ENCODE results near the gene PLXND1. TPM values are rescaled to one million over a fixed set of nuclear protein-coding genes. Genes with fewer than 3 reads are reported as not detected.

Gene PLXND1
- total and polyA plus RNA-seq, 2 donors (not counting 1 experiment from before 2014, with no cell fraction given) = 89.6 to 109 TPM

DNA sequence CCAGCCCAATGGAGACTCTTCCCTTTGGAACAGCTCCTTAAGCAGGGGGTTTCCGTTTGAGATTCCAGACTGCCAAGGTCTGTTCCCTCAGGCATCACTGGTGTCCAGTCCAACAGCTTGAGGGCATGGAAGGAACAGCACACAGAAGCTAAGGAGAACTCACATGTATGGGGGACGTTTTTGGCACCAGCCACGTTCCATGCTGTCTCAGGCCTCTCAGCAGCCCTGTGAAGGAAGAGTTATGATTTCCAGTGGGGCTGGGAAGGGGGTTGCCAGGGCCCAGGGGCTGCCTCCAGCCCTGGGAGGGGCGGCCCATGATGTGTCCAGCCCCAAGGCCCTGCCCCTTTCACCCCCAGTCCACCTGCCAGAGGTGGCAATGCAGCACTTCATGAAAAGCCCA is 85.5 kb downstream of the PLXND1 start:
- TF ChIP-seq, protein P1, sequence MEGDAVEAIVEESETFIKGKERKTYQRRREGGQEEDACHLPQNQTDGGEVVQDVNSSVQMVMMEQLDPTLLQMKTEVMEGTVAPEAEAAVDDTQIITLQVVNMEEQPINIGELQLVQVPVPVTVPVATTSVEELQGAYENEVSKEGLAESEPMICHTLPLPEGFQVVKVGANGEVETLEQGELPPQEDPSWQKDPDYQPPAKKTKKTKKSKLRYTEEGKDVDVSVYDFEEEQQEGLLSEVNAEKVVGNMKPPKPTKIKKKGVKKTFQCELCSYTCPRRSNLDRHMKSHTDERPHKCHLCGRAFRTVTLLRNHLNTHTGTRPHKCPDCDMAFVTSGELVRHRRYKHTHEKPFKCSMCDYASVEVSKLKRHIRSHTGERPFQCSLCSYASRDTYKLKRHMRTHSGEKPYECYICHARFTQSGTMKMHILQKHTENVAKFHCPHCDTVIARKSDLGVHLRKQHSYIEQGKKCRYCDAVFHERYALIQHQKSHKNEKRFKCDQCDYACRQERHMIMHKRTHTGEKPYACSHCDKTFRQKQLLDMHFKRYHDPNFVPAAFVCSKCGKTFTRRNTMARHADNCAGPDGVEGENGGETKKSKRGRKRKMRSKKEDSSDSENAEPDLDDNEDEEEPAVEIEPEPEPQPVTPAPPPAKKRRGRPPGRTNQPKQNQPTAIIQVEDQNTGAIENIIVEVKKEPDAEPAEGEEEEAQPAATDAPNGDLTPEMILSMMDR (conservative IDR thresholded peaks at IDR 0.05 in 1 of 2, IDR thresholded peaks at IDR 0.05 in 1 of 2; ENCODE audit: low read depth in 1 of 2, low read length in 2 of 2) = no peak
- no peak for TF ChIP-seq EZH2 (IDR thresholded peaks at IDR 0.05; ENCODE audit: low read length, missing control alignments)
- H3K27ac ChIP-seq (ENCODE audit: insufficient read depth, low read length) = no peak overlapping the region
- no peak overlapping the region for H3K4me2 ChIP-seq (ENCODE audit: extremely low read depth, insufficient read depth, low read length)
- H2AFZ ChIP-seq (ENCODE audit: low read length) = no peak overlapping the region
- no peaks in the 10 kb centered on the region for H3K27me3 ChIP-seq (ENCODE audit: control insufficient read depth, insufficient read depth, low read length)
- no peak for DNase-seq (ENCODE audit: low read depth in 2 of 2)
- H3K9me3 ChIP-seq (ENCODE audit: control insufficient read depth, insufficient read depth, low read depth, low read length) = no peaks in the 10 kb centered on the region
- H3K79me2 ChIP-seq (ENCODE audit: control insufficient read depth, insufficient read depth, low read length) = no peaks in the 10 kb centered on the region
- H4K20me1 ChIP-seq (ENCODE audit: control insufficient read depth, extremely low read depth, insufficient read depth, low read length) = no peaks in the 10 kb centered on the region
- H3K4me1 ChIP-seq (ENCODE audit: control insufficient read depth, extremely low read depth, insufficient read depth, low read length) = no peaks in the 10 kb centered on the region
- H3K9ac ChIP-seq (ENCODE audit: insufficient read depth, low read length) = no peak overlapping the region
- H3K4me3 ChIP-seq (replicated peaks in 1 of 4; ENCODE audit: control extremely low read depth in 1 of 4, insufficient read depth in 1 of 4, low read depth in 3 of 4, low read length in 4 of 4) = no peak overlapping the region
- H3K36me3 ChIP-seq (ENCODE audit: control insufficient read depth, insufficient read depth, low read length) = no peaks in the 10 kb centered on the region

DNA sequence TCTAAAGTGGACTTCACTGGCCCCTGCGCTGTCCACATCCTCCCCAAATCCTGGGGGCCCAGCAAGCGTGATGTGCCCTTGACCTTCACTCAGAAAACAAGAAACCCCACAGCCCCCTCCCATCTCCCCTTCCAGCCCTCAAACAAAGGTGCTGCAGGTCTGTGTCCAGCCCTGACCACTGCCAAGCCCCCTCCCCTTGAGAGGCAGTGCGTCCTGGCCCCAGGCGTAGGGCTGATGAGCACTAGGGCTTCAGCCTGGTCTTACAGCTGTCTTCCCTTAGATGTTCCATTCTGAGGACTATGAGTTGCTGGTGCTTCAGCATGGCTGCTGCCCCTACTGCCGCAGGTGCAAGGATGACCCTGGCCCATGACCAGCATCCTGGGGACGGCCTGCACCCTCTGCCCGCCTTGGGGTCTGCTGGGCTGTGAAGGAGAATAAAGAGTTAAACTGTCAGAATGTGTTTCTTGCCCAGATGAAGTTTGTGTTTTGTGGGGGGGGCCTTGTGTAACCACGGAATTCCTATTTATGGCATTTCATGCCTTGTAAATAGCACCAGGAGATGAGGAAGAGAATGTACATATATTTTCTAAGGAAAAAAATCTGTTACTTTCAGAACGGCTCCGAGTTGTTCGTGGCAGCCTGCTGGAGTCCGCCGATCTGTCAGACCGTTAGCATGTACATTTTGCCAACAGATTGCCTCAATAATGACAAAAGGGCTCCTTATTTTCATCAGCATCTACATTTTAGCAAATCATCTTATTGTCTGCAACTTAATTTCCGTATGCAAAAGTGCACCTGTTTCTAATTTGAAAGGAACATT is 86.4 kb downstream of the PLXND1 start:
- H3K79me2 ChIP-seq (ENCODE audit: control insufficient read depth, insufficient read depth, low read length) = no peaks in the 10 kb centered on the region
- no peaks in the 10 kb centered on the region for H3K36me3 ChIP-seq (ENCODE audit: control insufficient read depth, insufficient read depth, low read length)
- H3K9ac ChIP-seq (ENCODE audit: insufficient read depth, low read length) = no peak overlapping the region

DNA sequence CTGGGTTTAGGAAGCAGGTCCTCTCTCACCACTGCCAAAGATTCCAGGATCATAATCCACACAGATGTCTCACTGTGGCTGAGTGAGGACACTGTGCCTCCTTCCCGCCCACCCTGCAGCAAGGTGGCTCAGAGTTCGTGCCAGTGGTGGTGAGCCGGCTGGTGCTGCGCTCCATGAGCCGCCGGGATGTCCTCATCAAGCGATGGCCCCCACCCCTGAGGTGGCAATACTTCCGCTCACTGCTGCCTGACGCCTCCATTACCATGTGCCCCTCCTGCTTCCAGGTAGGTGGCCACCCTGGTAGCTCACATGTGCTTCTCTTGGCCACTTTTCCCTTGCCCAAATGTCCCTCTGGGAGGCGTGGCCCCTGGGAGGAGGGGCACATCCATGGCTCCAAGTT is 87.0 kb downstream of the PLXND1 start:
- H2AFZ ChIP-seq (ENCODE audit: low read length) = no peak overlapping the region
- no peaks in the 10 kb centered on the region for H3K4me1 ChIP-seq (ENCODE audit: control insufficient read depth, extremely low read depth, insufficient read depth, low read length)
- no peaks in the 10 kb centered on the region for H3K9me3 ChIP-seq (ENCODE audit: control insufficient read depth, insufficient read depth, low read depth, low read length)
- no peak overlapping the region for H3K4me2 ChIP-seq (ENCODE audit: extremely low read depth, insufficient read depth, low read length)
- no peaks in the 10 kb centered on the region for H3K79me2 ChIP-seq (ENCODE audit: control insufficient read depth, insufficient read depth, low read length)
- DNase-seq (ENCODE audit: low read depth in 2 of 2) = no peak
- no peaks in the 10 kb centered on the region for H4K20me1 ChIP-seq (ENCODE audit: control insufficient read depth, extremely low read depth, insufficient read depth, low read length)
- H3K27me3 ChIP-seq (ENCODE audit: control insufficient read depth, insufficient read depth, low read length) = no peaks in the 10 kb centered on the region
- no peak overlapping the region for H3K27ac ChIP-seq (ENCODE audit: insufficient read depth, low read length)
- TF ChIP-seq EZH2 (IDR thresholded peaks at IDR 0.05; ENCODE audit: low read length, missing control alignments) = no peak
- TF ChIP-seq, protein P1 (conservative IDR thresholded peaks at IDR 0.05 in 1 of 2, IDR thresholded peaks at IDR 0.05 in 1 of 2; ENCODE audit: low read depth in 1 of 2, low read length in 2 of 2) = no peak
- no peak overlapping the region for H3K9ac ChIP-seq (ENCODE audit: insufficient read depth, low read length)
- H3K36me3 ChIP-seq (ENCODE audit: control insufficient read depth, insufficient read depth, low read length) = no peaks in the 10 kb centered on the region
- no peak overlapping the region for H3K4me3 ChIP-seq (replicated peaks in 1 of 4; ENCODE audit: control extremely low read depth in 1 of 4, insufficient read depth in 1 of 4, low read depth in 3 of 4, low read length in 4 of 4)

More for the DNA sequence above, 86.4 kb downstream of the PLXND1 start:
- DNase-seq (ENCODE audit: low read depth in 2 of 2) = no peak
- Histone ChIP-seq H3K4me3 (replicated peaks in 1 of 4; ENCODE audit: control extremely low read depth in 1 of 4, insufficient read depth in 1 of 4, low read depth in 3 of 4, low read length in 4 of 4) (no peak overlapping the region), H4K20me1 (ENCODE audit: control insufficient read depth, extremely low read depth, insufficient read depth, low read length) (no peaks in the 10 kb centered on the region), H3K27ac (ENCODE audit: insufficient read depth, low read length) (no peak overlapping the region), H3K4me2 (ENCODE audit: extremely low read depth, insufficient read depth, low read length) (no peak overlapping the region), H3K9me3 (ENCODE audit: control insufficient read depth, insufficient read depth, low read depth, low read length) (no peaks in the 10 kb centered on the region), H3K27me3 (ENCODE audit: control insufficient read depth, insufficient read depth, low read length) (no peaks in the 10 kb centered on the region), H2AFZ (ENCODE audit: low read length) (no peak overlapping the region), H3K4me1 (ENCODE audit: control insufficient read depth, extremely low read depth, insufficient read depth, low read length) (no peaks in the 10 kb centered on the region)
- TF ChIP-seq EZH2 (IDR thresholded peaks at IDR 0.05; ENCODE audit: low read length, missing control alignments) = no peak

All from fibroblast of lung (primary cell).